ENCODE data around the gene ZNF786.
A peak's percentile ranks its signal among the peaks of the same experiment; 100 is the strongest.

The ZNF786 gene

DNA sequence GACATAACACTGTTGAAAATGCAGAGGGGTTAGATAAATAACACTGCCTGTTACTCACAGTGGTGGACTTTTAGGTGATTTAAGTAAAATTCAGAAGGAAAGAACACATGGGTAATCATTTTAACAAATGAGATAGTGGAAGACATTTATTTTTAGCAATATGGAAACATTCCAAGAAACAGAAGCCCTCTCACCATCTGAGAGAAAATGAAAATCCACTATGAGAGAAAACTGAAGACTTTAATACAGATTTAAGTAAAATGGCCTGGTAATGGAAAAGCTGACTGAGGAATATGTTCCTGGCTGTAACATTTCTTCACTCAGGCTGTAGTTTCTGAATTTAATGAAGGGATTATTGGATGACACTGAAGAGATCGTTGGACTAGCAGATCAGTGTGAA, 12.1 kb upstream of the ZNF786 start:
- Histone ChIP-seq H3K79me1 (ENCODE audit: low read length) (no peaks in the 10 kb centered on the region), H3K9me3 (ENCODE audit: insufficient read depth, low read depth, low read length) (no peaks in the 10 kb centered on the region), H4K8ac (ENCODE audit: low read depth, low read length) (no peak overlapping the region), H2BK5ac (ENCODE audit: low read depth, low read length, poor library complexity) (no peak overlapping the region), H3K14ac (ENCODE audit: low read length) (no peak overlapping the region), H3K4me1 (ENCODE audit: control insufficient read depth in 1 of 2, insufficient read depth in 2 of 2, low read length in 2 of 2) (no peaks in the 10 kb centered on the region), H2AK5ac (ENCODE audit: low read length) (no peak overlapping the region), H3K27me3 (ENCODE audit: insufficient read depth, low read length) (no peaks in the 10 kb centered on the region), H3K36me3 (ENCODE audit: control insufficient read depth in 1 of 2, insufficient read depth in 2 of 2, low read length in 2 of 2) (peaks cover 15 to 18% of the 10 kb centered on the region in 2 experiments), H2BK12ac (ENCODE audit: low read length) (no peak overlapping the region), H4K91ac (ENCODE audit: low read depth, low read length) (no peak overlapping the region), H4K12ac (ENCODE audit: low read depth, low read length) (no peak overlapping the region), H3K27ac (ENCODE audit: low read depth, low read length) (no peak overlapping the region), H2AFZ (ENCODE audit: insufficient read depth, low read length, poor library complexity) (no peak overlapping the region), H3K4me3 (ENCODE audit: low read depth, low read length) (no peak overlapping the region), H3K79me2 (ENCODE audit: control insufficient read depth, insufficient read depth, low read length, poor library complexity) (no peaks in the 10 kb centered on the region), H3K9ac (ENCODE audit: low read length) (no peak overlapping the region), H3K18ac (ENCODE audit: low read length) (no peak overlapping the region), H3K23ac (ENCODE audit: low read length) (no peak overlapping the region), H2BK120ac (ENCODE audit: insufficient read depth, low read length, poor library complexity) (no peak overlapping the region), H3K4me2 (ENCODE audit: low read length) (no peak overlapping the region), H3K4ac (ENCODE audit: low read depth, low read length) (no peak overlapping the region)
- DNase-seq: no peak
- no CpG with 5 or more reads among the region's 1 CpG for WGBS (ENCODE audit: extremely low coverage, insufficient coverage, insufficient read length)

DNA sequence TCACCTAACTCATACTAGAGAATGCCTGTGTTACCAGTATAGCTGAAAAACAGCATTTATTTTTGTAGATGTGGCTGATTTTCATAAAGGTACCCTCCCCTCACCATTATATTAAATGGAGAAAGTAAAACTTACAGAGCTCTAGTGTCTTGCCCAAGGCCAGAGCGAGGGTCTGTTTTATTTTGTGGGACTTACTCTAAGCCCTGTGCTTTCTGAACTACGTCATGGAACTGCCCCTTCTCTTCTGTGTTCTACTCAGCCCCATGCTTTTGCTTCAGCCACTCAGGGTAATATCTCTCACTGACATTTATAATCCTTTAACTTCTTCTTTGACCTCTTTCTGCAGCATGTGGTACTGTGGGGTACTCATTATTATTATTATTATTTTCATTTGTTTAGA, 10.3 kb upstream of the ZNF786 start:
- no peak for DNase-seq
- Histone ChIP-seq H3K27ac (ENCODE audit: low read depth, low read length) (no peak overlapping the region), H2BK120ac (ENCODE audit: insufficient read depth, low read length, poor library complexity) (no peak overlapping the region), H2AFZ (ENCODE audit: insufficient read depth, low read length, poor library complexity) (no peak overlapping the region), H3K4me1 (ENCODE audit: control insufficient read depth in 1 of 2, insufficient read depth in 2 of 2, low read length in 2 of 2) (peaks cover 7% of the 10 kb centered on the region in 2 experiments), H4K8ac (ENCODE audit: low read depth, low read length) (no peak overlapping the region), H3K14ac (ENCODE audit: low read length) (no peak overlapping the region), H3K4ac (ENCODE audit: low read depth, low read length) (no peak overlapping the region), H3K4me3 (ENCODE audit: low read depth, low read length) (no peak overlapping the region), H3K27me3 (ENCODE audit: insufficient read depth, low read length) (no peaks in the 10 kb centered on the region), H3K79me1 (ENCODE audit: low read length) (no peaks in the 10 kb centered on the region), H3K9me3 (ENCODE audit: insufficient read depth, low read depth, low read length) (no peaks in the 10 kb centered on the region), H3K79me2 (ENCODE audit: control insufficient read depth, insufficient read depth, low read length, poor library complexity) (no peaks in the 10 kb centered on the region), H4K91ac (ENCODE audit: low read depth, low read length) (no peak overlapping the region), H3K18ac (ENCODE audit: low read length) (no peak overlapping the region), H2BK12ac (ENCODE audit: low read length) (no peak overlapping the region), H3K9ac (ENCODE audit: low read length) (no peak overlapping the region), H2AK5ac (ENCODE audit: low read length) (no peak overlapping the region), H4K12ac (ENCODE audit: low read depth, low read length) (no peak overlapping the region), H3K36me3 (ENCODE audit: control insufficient read depth in 1 of 2, insufficient read depth in 2 of 2, low read length in 2 of 2) (peaks cover 15 to 18% of the 10 kb centered on the region in 2 experiments), H3K23ac (ENCODE audit: low read length) (no peak overlapping the region), H3K4me2 (ENCODE audit: low read length) (no peak overlapping the region), H2BK5ac (ENCODE audit: low read depth, low read length, poor library complexity) (no peak overlapping the region)
- WGBS (ENCODE audit: extremely low coverage, insufficient coverage, insufficient read length): no CpG with 5 or more reads among the region's 2 CpGs

DNA sequence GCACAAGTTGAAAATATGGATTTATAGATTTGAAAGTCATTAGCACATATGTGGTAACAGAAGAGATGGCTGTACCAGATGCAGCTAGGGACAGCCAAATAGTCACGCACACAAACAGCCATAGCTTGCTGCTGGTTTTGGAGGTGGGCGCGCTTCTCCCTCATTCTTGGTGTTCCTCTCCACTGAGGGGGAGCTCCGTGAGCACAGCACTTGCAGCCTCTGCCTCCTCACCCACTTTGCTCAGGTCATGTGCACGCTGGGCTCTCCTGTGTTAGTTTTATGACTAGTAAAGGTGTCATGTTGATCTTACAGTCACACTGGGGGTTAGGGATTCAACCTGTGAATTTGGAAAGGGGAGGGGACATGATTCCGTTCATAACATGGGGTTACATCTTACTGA, 8.5 kb upstream of the ZNF786 start:
- peaks cover 7% of the 10 kb centered on the region in 2 experiments for H3K4me1 ChIP-seq (ENCODE audit: control insufficient read depth in 1 of 2, insufficient read depth in 2 of 2, low read length in 2 of 2)
- H3K27me3 ChIP-seq (ENCODE audit: insufficient read depth, low read length): no peaks in the 10 kb centered on the region
- H3K23ac ChIP-seq (ENCODE audit: low read length): no peak overlapping the region
- H2AFZ ChIP-seq (ENCODE audit: insufficient read depth, low read length, poor library complexity): no peak overlapping the region
- no peaks in the 10 kb centered on the region for H3K79me2 ChIP-seq (ENCODE audit: control insufficient read depth, insufficient read depth, low read length, poor library complexity)
- H3K9ac ChIP-seq (ENCODE audit: low read length): no peak overlapping the region
- no peak overlapping the region for H3K14ac ChIP-seq (ENCODE audit: low read length)
- H4K8ac ChIP-seq (ENCODE audit: low read depth, low read length): no peak overlapping the region
- no peak overlapping the region for H4K12ac ChIP-seq (ENCODE audit: low read depth, low read length)
- no peak overlapping the region for H4K91ac ChIP-seq (ENCODE audit: low read depth, low read length)
- no peak overlapping the region for H3K4ac ChIP-seq (ENCODE audit: low read depth, low read length)
- no CpG with 5 or more reads among the region's 6 CpGs for WGBS (ENCODE audit: extremely low coverage, insufficient coverage, insufficient read length)
- DNase-seq: no peak
- no peak overlapping the region for H2BK5ac ChIP-seq (ENCODE audit: low read depth, low read length, poor library complexity)
- H2BK120ac ChIP-seq (ENCODE audit: insufficient read depth, low read length, poor library complexity): no peak overlapping the region
- H3K4me2 ChIP-seq (ENCODE audit: low read length): no peak overlapping the region
- no peak overlapping the region for H3K4me3 ChIP-seq (ENCODE audit: low read depth, low read length)
- no peaks in the 10 kb centered on the region for H3K9me3 ChIP-seq (ENCODE audit: insufficient read depth, low read depth, low read length)
- H2BK12ac ChIP-seq (ENCODE audit: low read length): no peak overlapping the region
- H3K18ac ChIP-seq (ENCODE audit: low read length): no peak overlapping the region
- no peak overlapping the region for H2AK5ac ChIP-seq (ENCODE audit: low read length)
- peaks cover 7% of the 10 kb centered on the region in 2 experiments for H3K36me3 ChIP-seq (ENCODE audit: control insufficient read depth in 1 of 2, insufficient read depth in 2 of 2, low read length in 2 of 2)
- H3K79me1 ChIP-seq (ENCODE audit: low read length): no peaks in the 10 kb centered on the region
- no peak overlapping the region for H3K27ac ChIP-seq (ENCODE audit: low read depth, low read length)

DNA sequence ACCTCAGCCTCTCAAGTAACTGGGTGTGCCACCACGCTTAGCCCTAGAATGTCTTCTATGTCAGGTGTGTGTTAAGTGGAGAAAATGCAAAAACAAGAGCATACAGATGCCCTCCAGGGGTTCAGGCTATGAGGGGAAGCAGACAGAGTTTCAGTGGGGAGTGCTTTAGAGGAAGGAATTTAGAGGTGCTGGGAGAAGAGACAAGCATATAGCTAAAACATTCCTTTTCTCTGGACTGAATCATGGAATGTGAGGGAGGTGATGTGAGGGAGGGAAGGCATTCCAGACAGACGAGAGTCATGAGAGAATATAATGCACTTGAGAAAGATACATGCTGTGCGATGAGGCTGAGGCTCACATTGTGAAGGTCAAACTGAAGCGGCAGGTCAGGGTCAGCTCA, 6.6 kb upstream of the ZNF786 start:
- peaks cover 7 to 11% of the 10 kb centered on the region in 2 experiments for H3K4me1 ChIP-seq (ENCODE audit: control insufficient read depth in 1 of 2, insufficient read depth in 2 of 2, low read length in 2 of 2)
- H2BK120ac ChIP-seq (ENCODE audit: insufficient read depth, low read length, poor library complexity): no peak overlapping the region
- no peak overlapping the region for H4K91ac ChIP-seq (ENCODE audit: low read depth, low read length)
- H3K4ac ChIP-seq (ENCODE audit: low read depth, low read length): no peak overlapping the region
- no peak overlapping the region for H3K18ac ChIP-seq (ENCODE audit: low read length)
- H3K14ac ChIP-seq (ENCODE audit: low read length): no peak overlapping the region
- DNase-seq: peak in 1 of 2 donors; percentile 7
- no peak overlapping the region for H3K23ac ChIP-seq (ENCODE audit: low read length)
- peak overlapping the region; percentile 5 for H3K27ac ChIP-seq (ENCODE audit: low read depth, low read length)
- H3K79me1 ChIP-seq (ENCODE audit: low read length): peaks cover 3% of the 10 kb centered on the region
- no peak overlapping the region for H2BK12ac ChIP-seq (ENCODE audit: low read length)
- H3K9ac ChIP-seq (ENCODE audit: low read length): no peak overlapping the region
- H3K27me3 ChIP-seq (ENCODE audit: insufficient read depth, low read length): no peaks in the 10 kb centered on the region
- WGBS (ENCODE audit: extremely low coverage, insufficient coverage, insufficient read length): no CpG with 5 or more reads among the region's 4 CpGs
- no peaks in the 10 kb centered on the region for H3K79me2 ChIP-seq (ENCODE audit: control insufficient read depth, insufficient read depth, low read length, poor library complexity)
- H4K8ac ChIP-seq (ENCODE audit: low read depth, low read length): no peak overlapping the region
- H3K36me3 ChIP-seq (ENCODE audit: control insufficient read depth in 1 of 2, insufficient read depth in 2 of 2, low read length in 2 of 2): no peaks in the 10 kb centered on the region
- H3K4me2 ChIP-seq (ENCODE audit: low read length): no peak overlapping the region
- no peak overlapping the region for H3K4me3 ChIP-seq (ENCODE audit: low read depth, low read length)
- no peaks in the 10 kb centered on the region for H3K9me3 ChIP-seq (ENCODE audit: insufficient read depth, low read depth, low read length)
- no peak overlapping the region for H4K12ac ChIP-seq (ENCODE audit: low read depth, low read length)
- no peak overlapping the region for H2AK5ac ChIP-seq (ENCODE audit: low read length)
- no peak overlapping the region for H2AFZ ChIP-seq (ENCODE audit: insufficient read depth, low read length, poor library complexity)
- H2BK5ac ChIP-seq (ENCODE audit: low read depth, low read length, poor library complexity): no peak overlapping the region

All from trophoblast cell (in vitro differentiated cells and primary cell).